Neural cell (in vitro differentiated cells): Measurements from ENCODE around the gene DCAF15. TPM values are rescaled to one million over a fixed set of nuclear protein-coding genes. Genes with fewer than 3 reads are reported as not detected.

ENCODE experiments used
- H2AFZ ChIP-seq: fragments of 200-600, 300-800 bp; sonication (generic), shearing (Covaris generic); 2 replicates; pipeline ENCODE4 v1.6.0; 2014; ENCODE audit warnings: low read depth, mild to moderate bottlenecking, antibody characterized with exemption, low read length, moderate library complexity
- H3F3A ChIP-seq: fragments of 200-600 bp; shearing (Covaris generic); 2 replicates; pipeline ENCODE4 v1.6.1; 2016; ENCODE audit warnings: mild to moderate bottlenecking, moderate library complexity, mixed read lengths, antibody characterized with exemption, low read length; ENCODE audit not compliant: insufficient read depth, poor library complexity, severe bottlenecking
- H3K27ac ChIP-seq: fragments of 200-600, 300-800 bp; sonication (generic), shearing (Covaris generic); 2 replicates; pipeline ENCODE4 v1.5.1; 2014; ENCODE audit warnings: mild to moderate bottlenecking, low read length, moderate library complexity
- H3K27me3 ChIP-seq: fragments of 300-800, 200-600 bp; sonication (generic), shearing (Covaris generic); 2 replicates; pipeline ENCODE4 v1.6.0; 2014; ENCODE audit warnings: mild to moderate bottlenecking, low read depth, low read length, moderate library complexity; ENCODE audit not compliant: insufficient read depth
- H3K36me3 ChIP-seq: fragments of 300-800, 200-600 bp; sonication (generic), shearing (Covaris generic); 2 replicates; pipeline ENCODE4 v1.5.1; 2014; ENCODE audit warnings: mild to moderate bottlenecking, antibody characterized with exemption, low read length, moderate library complexity; ENCODE audit not compliant: insufficient read depth
- H3K4me2 ChIP-seq: fragments of 300-800, 200-600 bp; sonication (generic), shearing (Covaris generic); 2 replicates; pipeline ENCODE4 v1.6.0; 2014; ENCODE audit warnings: mild to moderate bottlenecking, low read length
- H3K4me3 ChIP-seq: fragments of 300-800, 200-600 bp; sonication (generic), shearing (Covaris generic); 2 replicates; pipeline ENCODE4 v1.5.1; 2014; ENCODE audit warnings: mild to moderate bottlenecking, low read length, moderate library complexity
- H3K79me2 ChIP-seq: fragments of 200-600 bp; shearing (Covaris generic); replicated peaks from 2 replicates; pipeline ENCODE4 v1.6.0; 2014; ENCODE audit warnings: mild to moderate bottlenecking, low read length, moderate library complexity; ENCODE audit not compliant: insufficient read depth
- H3K9ac ChIP-seq: fragments of 300-800, 200-600 bp; sonication (generic), shearing (Covaris generic); 2 replicates; pipeline ENCODE4 v1.6.1; 2016; ENCODE audit warnings: mild to moderate bottlenecking, low read length, mixed read lengths
- H3K9me2 ChIP-seq: fragments of 200-600 bp; shearing (Covaris generic); 2 replicates; pipeline ENCODE4 v1.6.1; 2016; ENCODE audit warnings: mild to moderate bottlenecking, low read length, mixed read lengths; ENCODE audit not compliant: insufficient read depth
- H3K9me3 ChIP-seq: fragments of 200-600, 300-800 bp; sonication (generic), shearing (Covaris generic); 2 replicates; pipeline ENCODE4 v1.6.1; 2016; ENCODE audit warnings: mild to moderate bottlenecking, mixed run types, low read length, moderate library complexity, mixed read lengths
- H4K20me1 ChIP-seq: fragments of 200-600 bp; shearing (Covaris generic); 2 replicates; pipeline ENCODE4 v1.6.1; 2016; ENCODE audit warnings: mild to moderate bottlenecking, mixed run types; ENCODE audit not compliant: insufficient read depth
- CTCF ChIP-seq: fragments of 450-650 bp; IDR thresholded peaks from 2 replicates; pipeline ENCODE4 v1.5.1; 2014; ENCODE audit warnings: antibody characterized with exemption, mild to moderate bottlenecking, moderate library complexity; ENCODE audit not compliant: poor library complexity, severe bottlenecking
- EP300 ChIP-seq: fragments of 450-650 bp; conservative IDR thresholded peaks from 2 replicates; pipeline ENCODE4 v1.6.1; 2014; ENCODE audit warnings: antibody characterized with exemption, mild to moderate bottlenecking, moderate library complexity; ENCODE audit not compliant: poor library complexity, severe bottlenecking
- EZH2 ChIP-seq: fragments of 200-600, 300-800 bp; shearing (Covaris generic), sonication (generic); IDR thresholded peaks from 2 replicates; pipeline ENCODE4 v1.6.1; 2014; ENCODE audit warnings: antibody characterized with exemption, low read length, borderline replicate concordance, mild to moderate bottlenecking; ENCODE audit not compliant: insufficient read depth, poor library complexity, severe bottlenecking
- MXI1 ChIP-seq: fragments of 450-650 bp; conservative IDR thresholded peaks from 2 replicates; pipeline ENCODE4 v1.6.1; 2014; ENCODE audit warnings: antibody characterized with exemption, mild to moderate bottlenecking; ENCODE audit not compliant: poor library complexity, severe bottlenecking
- POLR2AphosphoS5 ChIP-seq: IDR thresholded peaks from 2 replicates; pipeline ENCODE4 v1.6.1; 2012
- RAD21 ChIP-seq: fragments of 450-650 bp; conservative IDR thresholded peaks from 2 replicates; pipeline ENCODE4 v1.6.1; 2014; ENCODE audit warnings: antibody characterized with exemption, mild to moderate bottlenecking, moderate library complexity
- SMC3 ChIP-seq: fragments of 450-650 bp; conservative IDR thresholded peaks from 2 replicates; pipeline ENCODE4 v1.6.1; 2014; ENCODE audit warnings: antibody characterized with exemption, mild to moderate bottlenecking, moderate library complexity; ENCODE audit not compliant: poor library complexity
- TAF1 ChIP-seq: IDR thresholded peaks from 2 replicates; pipeline ENCODE4 v1.6.1; 2012; ENCODE audit warnings: low read depth
- polyA minus RNA-seq: library from RNA; depleted of rRNA, polyadenylated mRNA; stranded (reverse); fragments of >200 nt; gene quantifications from 2 replicates; pipeline ENCODE4 v1.2.3, GENCODE V29; 2014
- polyA plus RNA-seq: library from polyadenylated mRNA; depleted of rRNA; stranded (reverse); fragments of >200 nt; gene quantifications from 2 replicates; pipeline ENCODE4 v1.2.3, GENCODE V29; 2014
- TF ChIP-seq, protein P1 (sequence below): IDR thresholded peaks from 2 replicates; pipeline ENCODE4 v1.6.1; 2012; ENCODE audit warnings: borderline replicate concordance

DCAF15 gene, protein sequence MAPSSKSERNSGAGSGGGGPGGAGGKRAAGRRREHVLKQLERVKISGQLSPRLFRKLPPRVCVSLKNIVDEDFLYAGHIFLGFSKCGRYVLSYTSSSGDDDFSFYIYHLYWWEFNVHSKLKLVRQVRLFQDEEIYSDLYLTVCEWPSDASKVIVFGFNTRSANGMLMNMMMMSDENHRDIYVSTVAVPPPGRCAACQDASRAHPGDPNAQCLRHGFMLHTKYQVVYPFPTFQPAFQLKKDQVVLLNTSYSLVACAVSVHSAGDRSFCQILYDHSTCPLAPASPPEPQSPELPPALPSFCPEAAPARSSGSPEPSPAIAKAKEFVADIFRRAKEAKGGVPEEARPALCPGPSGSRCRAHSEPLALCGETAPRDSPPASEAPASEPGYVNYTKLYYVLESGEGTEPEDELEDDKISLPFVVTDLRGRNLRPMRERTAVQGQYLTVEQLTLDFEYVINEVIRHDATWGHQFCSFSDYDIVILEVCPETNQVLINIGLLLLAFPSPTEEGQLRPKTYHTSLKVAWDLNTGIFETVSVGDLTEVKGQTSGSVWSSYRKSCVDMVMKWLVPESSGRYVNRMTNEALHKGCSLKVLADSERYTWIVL
- polyA plus RNA-seq, result 39.4 and 57.6 TPM in 2 replicates
- polyA minus RNA-seq, result 27.4 and 27.8 TPM in 2 replicates

DNA sequence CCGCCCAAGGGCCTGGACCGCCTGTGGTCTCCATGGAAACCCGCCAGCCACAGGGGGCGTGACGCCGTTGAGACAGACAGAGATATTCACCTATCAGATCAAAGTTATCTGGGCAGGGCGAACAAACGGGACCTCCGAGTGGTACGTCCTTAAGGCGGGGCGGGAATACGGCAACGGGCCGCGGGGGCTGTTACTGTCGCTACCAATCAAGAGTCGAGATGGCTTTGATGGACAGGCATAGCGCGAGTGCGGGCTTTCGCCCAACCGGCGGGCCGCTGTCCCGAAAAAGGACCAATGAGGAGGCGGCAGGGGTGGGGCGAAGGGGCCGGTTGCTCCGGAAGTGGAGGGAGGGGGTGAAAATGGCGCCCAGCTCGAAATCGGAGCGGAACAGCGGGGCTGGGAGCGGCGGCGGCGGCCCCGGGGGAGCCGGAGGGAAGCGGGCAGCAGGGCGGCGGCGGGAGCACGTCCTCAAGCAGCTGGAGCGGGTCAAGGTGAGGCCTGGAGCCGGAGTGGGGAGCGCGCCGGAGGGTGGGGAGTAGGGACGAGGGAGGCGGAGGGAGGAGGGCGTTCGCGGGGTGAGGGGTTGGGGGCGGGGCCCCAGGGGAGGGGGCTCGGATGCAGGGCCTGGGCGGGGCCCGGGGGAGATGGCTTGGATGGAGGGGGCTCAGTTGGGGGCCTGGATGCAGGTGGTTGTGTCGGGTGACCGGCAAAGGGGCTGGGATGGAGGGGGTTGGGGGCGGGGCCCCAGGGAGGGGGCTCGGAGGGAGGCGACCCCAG, at the start of gene DCAF15:
Gene DCAF15, plus strand, starts transcription at position 356 of the 777 bp plus-strand sequence. Its CDS starts 4 bp downstream, at position 360.
- H2AFZ ChIP-seq, result peak within 1 kb of the TSS; percentile 77
- H3K79me2 ChIP-seq, result peaks cover 14% of the 10 kb centered on the region
- peak within 1 kb of the TSS; percentile 91 for H3K4me3 ChIP-seq

More for the DNA sequence above, at the start of gene DCAF15:
- Histone ChIP-seq H4K20me1 (no peaks in the 10 kb centered on the region), H3F3A (no peaks in the 10 kb centered on the region), H3K27ac (peak within 1 kb of the TSS; percentile 96), H3K9me2 (no peaks in the 10 kb centered on the region), H3K9ac (peak within 1 kb of the TSS; percentile 91), H3K36me3 (no peaks in the 10 kb centered on the region), H3K27me3 (no peaks in the 10 kb centered on the region), H3K4me2 (peak within 1 kb of the TSS; percentile 87), H3K9me3 (no peaks in the 10 kb centered on the region)
- TF ChIP-seq SMC3 (no peak), POLR2AphosphoS5 (peak; percentile 87), EP300 (no peak), CTCF (peak; percentile 28), RAD21 (no peak), EZH2 (no peak), MXI1 (peak; percentile 65), TAF1 (peak; percentile 83)
- TF ChIP-seq, protein P1, sequence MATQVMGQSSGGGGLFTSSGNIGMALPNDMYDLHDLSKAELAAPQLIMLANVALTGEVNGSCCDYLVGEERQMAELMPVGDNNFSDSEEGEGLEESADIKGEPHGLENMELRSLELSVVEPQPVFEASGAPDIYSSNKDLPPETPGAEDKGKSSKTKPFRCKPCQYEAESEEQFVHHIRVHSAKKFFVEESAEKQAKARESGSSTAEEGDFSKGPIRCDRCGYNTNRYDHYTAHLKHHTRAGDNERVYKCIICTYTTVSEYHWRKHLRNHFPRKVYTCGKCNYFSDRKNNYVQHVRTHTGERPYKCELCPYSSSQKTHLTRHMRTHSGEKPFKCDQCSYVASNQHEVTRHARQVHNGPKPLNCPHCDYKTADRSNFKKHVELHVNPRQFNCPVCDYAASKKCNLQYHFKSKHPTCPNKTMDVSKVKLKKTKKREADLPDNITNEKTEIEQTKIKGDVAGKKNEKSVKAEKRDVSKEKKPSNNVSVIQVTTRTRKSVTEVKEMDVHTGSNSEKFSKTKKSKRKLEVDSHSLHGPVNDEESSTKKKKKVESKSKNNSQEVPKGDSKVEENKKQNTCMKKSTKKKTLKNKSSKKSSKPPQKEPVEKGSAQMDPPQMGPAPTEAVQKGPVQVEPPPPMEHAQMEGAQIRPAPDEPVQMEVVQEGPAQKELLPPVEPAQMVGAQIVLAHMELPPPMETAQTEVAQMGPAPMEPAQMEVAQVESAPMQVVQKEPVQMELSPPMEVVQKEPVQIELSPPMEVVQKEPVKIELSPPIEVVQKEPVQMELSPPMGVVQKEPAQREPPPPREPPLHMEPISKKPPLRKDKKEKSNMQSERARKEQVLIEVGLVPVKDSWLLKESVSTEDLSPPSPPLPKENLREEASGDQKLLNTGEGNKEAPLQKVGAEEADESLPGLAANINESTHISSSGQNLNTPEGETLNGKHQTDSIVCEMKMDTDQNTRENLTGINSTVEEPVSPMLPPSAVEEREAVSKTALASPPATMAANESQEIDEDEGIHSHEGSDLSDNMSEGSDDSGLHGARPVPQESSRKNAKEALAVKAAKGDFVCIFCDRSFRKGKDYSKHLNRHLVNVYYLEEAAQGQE, result peak; percentile 89
